GM18526 (cell line): ENCODE data around the gene FAM169A.

ENCODE experiments used
- POLR2A ChIP-seq: IDR thresholded peaks from 3 replicates; pipeline ENCODE4 v1.6.1; 2011; ENCODE audit not compliant: insufficient read length; ENCODE audit errors: extremely low read depth

FAM169A gene

GRCh38 chr5:74810915-74811314, 55.3 kb downstream of the FAM169A start:
- no peak for TF ChIP-seq POLR2A

GRCh38 chr5:74801941-74802340, 64.2 kb downstream of the FAM169A start:
- no peak for TF ChIP-seq POLR2A

DNA sequence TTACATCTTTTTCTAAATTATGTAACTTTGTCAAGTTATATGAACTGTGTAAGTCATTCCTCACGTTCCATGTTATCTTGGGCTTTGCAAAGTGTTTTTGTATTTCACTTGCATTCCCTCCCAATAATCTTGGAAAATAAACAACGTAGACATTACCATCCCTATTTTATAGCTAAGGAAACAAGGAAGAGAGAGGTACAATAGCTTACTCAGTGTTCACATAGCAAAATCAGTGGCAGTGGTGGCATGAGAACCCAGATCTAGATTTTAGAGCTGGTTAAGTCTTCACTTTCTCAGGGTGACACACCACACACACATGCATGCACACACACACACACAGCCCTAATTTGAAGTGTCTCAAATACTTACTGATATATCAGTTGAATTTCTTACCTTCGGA, 65.0 kb downstream of the FAM169A start:
- TF ChIP-seq POLR2A: no peak

GRCh38 chr5:74798977-74799911, 66.9 kb downstream of the FAM169A start:
- TF ChIP-seq POLR2A: no peak

- no peak for TF ChIP-seq POLR2A
Observed at GRCh38 chr5:74787424-74787823, 78.8 kb downstream of the FAM169A start.

GRCh38 chr5:74786851-74787250, 79.3 kb downstream of the FAM169A start:
- no peak for TF ChIP-seq POLR2A

DNA sequence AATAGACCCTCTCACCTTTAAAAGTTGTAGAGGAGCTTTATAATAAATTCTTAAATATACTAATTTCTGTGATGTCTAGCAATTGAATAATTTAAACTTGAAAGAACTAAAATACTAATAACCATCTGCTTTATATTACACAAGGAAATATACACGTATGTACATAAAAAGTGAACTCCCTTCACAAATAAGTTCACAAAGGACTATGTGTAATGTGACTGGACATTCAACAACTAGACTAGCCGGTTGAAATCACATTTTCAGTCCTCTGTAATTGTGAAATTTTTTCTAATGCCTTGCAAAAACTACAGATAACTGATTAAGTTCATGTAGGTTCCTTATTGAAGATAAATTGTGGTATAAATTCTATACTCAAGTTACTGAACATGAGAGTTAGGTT, 87.6 kb downstream of the FAM169A start:
- no peak for TF ChIP-seq POLR2A

DNA sequence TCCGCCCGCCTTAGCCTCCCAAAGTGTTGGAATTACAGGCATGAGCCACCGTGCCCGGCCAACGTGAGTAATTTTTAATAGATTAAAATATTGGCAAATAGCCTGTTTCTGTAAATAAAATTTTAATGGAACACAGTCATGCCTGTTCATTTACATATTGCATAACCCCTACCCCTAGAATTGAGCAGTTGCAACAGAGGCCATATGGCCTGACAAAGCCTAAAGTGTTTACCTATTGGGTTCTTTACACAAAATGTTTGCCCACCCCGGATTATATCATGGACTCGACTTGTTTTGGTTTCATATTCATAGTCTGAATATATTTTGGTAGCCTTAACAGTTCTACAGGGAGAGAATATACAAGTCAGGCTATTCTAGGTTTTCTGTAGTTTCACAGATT, 93.8 kb downstream of the FAM169A start:
- no peak for TF ChIP-seq POLR2A

DNA sequence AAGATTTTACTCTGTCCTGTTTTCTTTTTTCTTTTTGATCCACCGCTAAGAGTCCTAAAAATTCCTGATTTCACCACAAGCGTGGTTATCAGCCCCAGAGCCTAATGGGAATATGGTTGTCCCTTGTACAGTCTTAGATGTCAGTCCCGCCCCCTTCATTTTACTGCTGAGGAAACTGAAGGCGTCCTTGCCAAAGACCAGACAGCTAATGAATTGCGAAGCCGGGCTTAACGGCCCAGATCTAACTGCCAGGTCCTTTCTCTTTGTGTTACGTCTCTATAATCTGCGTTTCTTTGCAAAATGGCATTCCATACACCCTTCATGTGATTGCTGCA, 98.6 kb downstream of the FAM169A start:
- no peak for TF ChIP-seq POLR2A

- peak; percentile 81 for TF ChIP-seq POLR2A
Observed at GRCh38 chr5:74766849-74767578, 99.2 kb downstream of the FAM169A start, which contains the start of the genes GFM2 and NSA2. Gene GFM2, minus strand, starts transcription at chr5:74767117. Its CDS starts 3,375 bp downstream, at chr5:74763742. Gene NSA2, plus strand, starts transcription at chr5:74767249. Its CDS starts 112 bp downstream, at chr5:74767361.

DNA sequence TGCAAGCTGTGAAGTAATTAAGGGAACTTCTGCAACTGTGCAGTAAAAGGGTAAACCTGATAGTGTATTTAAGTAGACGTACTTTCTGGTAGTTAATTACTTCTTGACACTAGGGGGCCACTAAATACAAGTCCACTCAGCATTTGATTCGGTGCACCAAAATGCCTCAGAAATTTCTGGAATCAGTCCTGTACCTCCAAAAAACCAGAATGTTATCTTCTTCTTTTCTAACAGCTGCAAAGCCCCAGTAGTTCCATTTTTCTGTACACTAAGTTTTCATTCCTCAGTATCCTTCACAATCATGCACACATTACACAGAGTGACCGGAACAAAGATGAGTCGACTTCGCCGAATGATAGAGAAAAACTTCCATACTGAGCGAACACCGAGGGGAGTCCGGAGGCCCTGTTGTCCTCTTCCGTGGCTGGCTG, 99.8 kb downstream of the FAM169A start:
- TF ChIP-seq POLR2A: no peak

- no peak for TF ChIP-seq POLR2A
Observed at GRCh38 chr5:74765929-74766328, 100.3 kb downstream of the FAM169A start.

DNA sequence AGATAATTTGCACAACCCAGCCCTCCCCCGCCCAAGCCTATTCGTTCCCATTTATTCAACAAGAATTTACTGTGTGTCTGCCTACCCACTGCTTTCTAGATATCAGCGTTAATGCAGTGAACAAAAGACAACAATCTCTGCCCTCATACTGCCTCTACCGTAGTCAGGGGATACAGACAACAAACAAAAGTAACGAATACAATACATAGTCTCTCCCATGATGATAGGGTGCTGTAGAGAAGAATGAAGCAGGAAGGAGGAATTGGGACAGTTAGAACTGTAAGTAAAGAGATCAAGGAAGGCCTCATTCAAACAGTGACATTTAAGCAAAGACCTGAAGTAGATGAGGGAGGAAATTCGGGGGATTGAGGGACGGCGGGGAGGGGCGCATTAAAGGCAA, 101.0 kb downstream of the FAM169A start:
- no peak for TF ChIP-seq POLR2A

- TF ChIP-seq POLR2A: no peak
Observed at GRCh38 chr5:74763504-74763903, 102.7 kb downstream of the FAM169A start.

- no peak for TF ChIP-seq POLR2A
Observed at GRCh38 chr5:74762599-74762998, 103.6 kb downstream of the FAM169A start.

DNA sequence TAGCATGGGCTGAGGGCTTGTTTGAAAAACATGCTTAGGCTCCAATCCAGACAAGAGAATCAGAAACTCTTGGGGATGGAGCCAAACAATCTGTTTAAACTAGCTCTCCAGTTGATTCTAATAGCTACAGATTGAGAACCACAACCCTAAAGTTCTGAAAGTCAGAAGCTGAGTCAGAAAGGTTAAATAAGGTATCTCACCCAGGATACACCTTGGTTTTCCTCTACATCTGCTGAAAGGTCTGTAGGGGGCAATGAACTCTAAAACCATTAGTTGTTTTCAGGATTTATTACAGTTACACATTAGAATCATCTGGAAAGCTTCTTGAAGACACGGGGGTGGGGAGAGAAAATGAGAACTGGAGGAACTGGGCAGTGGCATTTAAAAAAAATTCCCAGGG, 104.9 kb downstream of the FAM169A start:
- no peak for TF ChIP-seq POLR2A
